Activated CD4-positive, alpha-beta T cell treated with anti-CD3 and anti-CD28 coated beads, Interleukin-2, Interleukin-6, amounts not matched to agents 100 ng/mL and 50 ng/mL, durations not matched to agents 16 hours and 8 hours (primary cell): ENCODE measurements around the gene HNMT.
"Not testable (repeated sequence)": the region's sequence is repeated elsewhere in the genome, so short reads cannot be mapped to it uniquely, and the experiment has no call there.

Source experiments
- DNase-seq: peaks from one replicate; pipeline ENCODE4 v3.0.0-alpha.2; 2020

HNMT gene

GRCh38 chr2:137977790-137978189 is 13.5 kb downstream of the HNMT start:
- DNase-seq = no peak

- DNase-seq = no peak
Observed at GRCh38 chr2:137980459-137980858, 16.2 kb downstream of the HNMT start.

GRCh38 chr2:137981112-137981656 is 16.9 kb downstream of the HNMT start:
- no peak for DNase-seq

GRCh38 chr2:137983581-137983980 is 19.3 kb downstream of the HNMT start:
- no peak for DNase-seq

- DNase-seq = no peak
Observed at GRCh38 chr2:137986268-137986667, 22.0 kb downstream of the HNMT start.

GRCh38 chr2:137987011-137987410 is 22.7 kb downstream of the HNMT start:
- no peak for DNase-seq

GRCh38 chr2:137991078-137991477 is 26.8 kb downstream of the HNMT start:
- DNase-seq = no peak

- no peak for DNase-seq
Observed at GRCh38 chr2:137992039-137992646, 27.9 kb downstream of the HNMT start.

- not testable (repeated sequence) for DNase-seq
Observed at GRCh38 chr2:137993715-137994476, 29.6 kb downstream of the HNMT start.

- DNase-seq = not testable (repeated sequence)
Observed at GRCh38 chr2:137995368-137995767, 31.1 kb downstream of the HNMT start.

GRCh38 chr2:137996158-137996557 is 31.9 kb downstream of the HNMT start:
- DNase-seq = not testable (repeated sequence)

GRCh38 chr2:137997733-137998132 is 33.5 kb downstream of the HNMT start:
- no peak for DNase-seq

- no peak for DNase-seq
Observed at GRCh38 chr2:137998503-137998902, 34.2 kb downstream of the HNMT start.

GRCh38 chr2:137999273-137999672 is 35.0 kb downstream of the HNMT start:
- DNase-seq = no peak

- DNase-seq = no peak
Observed at GRCh38 chr2:138000009-138000408, 35.7 kb downstream of the HNMT start.

- DNase-seq = no peak
Observed at GRCh38 chr2:138000796-138001195, 36.5 kb downstream of the HNMT start.

GRCh38 chr2:138003411-138003810 is 39.1 kb downstream of the HNMT start:
- DNase-seq = no peak

- no peak for DNase-seq
Observed at GRCh38 chr2:138007431-138007830, 43.2 kb downstream of the HNMT start.

- DNase-seq = no peak
Observed at GRCh38 chr2:138009622-138010021, 45.3 kb downstream of the HNMT start.

- no peak for DNase-seq
Observed at GRCh38 chr2:138010890-138011289, 46.6 kb downstream of the HNMT start.

- DNase-seq = no peak
Observed at GRCh38 chr2:138012082-138012481, 47.8 kb downstream of the HNMT start.

- no peak for DNase-seq
Observed at GRCh38 chr2:138012968-138013367, 48.7 kb downstream of the HNMT start.

- DNase-seq = no peak
Observed at GRCh38 chr2:138013639-138014038, 49.4 kb downstream of the HNMT start.

GRCh38 chr2:138015494-138015893 is 51.2 kb downstream of the HNMT start:
- no peak for DNase-seq
